Measurements from ENCODE around the gene CEP85. TPM values are rescaled to one million over a fixed set of nuclear protein-coding genes. Genes with fewer than 3 reads are reported as not detected.

The CEP85 gene
- total RNA-seq, 1 experiment from 2014 or later, result 37.2 TPM

DNA sequence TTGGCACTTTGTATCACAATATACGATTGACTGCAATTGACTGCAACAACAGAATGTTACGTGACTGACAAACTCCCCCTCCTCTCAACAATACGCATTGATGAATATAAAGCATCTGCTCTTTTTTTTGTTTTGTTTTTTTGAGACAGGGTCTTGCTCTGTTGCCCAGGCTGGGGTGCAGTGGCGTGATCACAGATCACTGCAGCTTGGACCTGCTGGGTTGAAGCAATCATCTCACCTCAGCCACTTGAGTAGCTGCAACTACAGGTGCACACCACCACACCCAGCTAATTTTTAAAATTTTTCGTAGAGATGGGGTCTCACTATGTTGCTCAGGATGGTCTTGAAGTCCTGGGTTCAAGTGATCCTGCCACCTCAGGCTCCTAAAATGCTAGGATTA is 21.3 kb upstream of the CEP85 start:
- H3K4me3 ChIP-seq (replicated peaks in 1 of 2; ENCODE audit: low read depth in 1 of 2, low read length in 2 of 2), result no peak overlapping the region
- no peaks in the 10 kb centered on the region for H3K36me3 ChIP-seq (ENCODE audit: control insufficient read depth in 1 of 2, insufficient read depth in 2 of 2, low read length in 2 of 2)
- intact Hi-C loops (cut with micrococcal nuclease), result no loop called here
- no peak for DNase-seq (ENCODE audit: low read depth, low spot score)
- H3K27me3 ChIP-seq (ENCODE audit: insufficient read depth, low read length), result no peaks in the 10 kb centered on the region
- TF ChIP-seq ZBTB33 (IDR thresholded peaks at IDR 0.05; ENCODE audit: extremely low read depth, insufficient replicate concordance, low read length) (no peak), SRF (IDR thresholded peaks at IDR 0.05; ENCODE audit: low read depth) (no peak)
- RAD21 ChIA-PET (ENCODE audit: low non-redundant PET in 1 of 2, low total read pairs in 2 of 2, uncharacterized antibody in 2 of 2, unreplicated experiment in 2 of 2), result no interaction called here
- BruUV-seq (replicated peaks), result no TSS peak
- no peaks in the 10 kb centered on the region for H3K79me2 ChIP-seq (ENCODE audit: insufficient read depth, low read length)
- no peak overlapping the region for H3K9ac ChIP-seq (ENCODE audit: low read length)
- H4K20me1 ChIP-seq (ENCODE audit: insufficient read depth), result no peaks in the 10 kb centered on the region
- H2AFZ ChIP-seq (ENCODE audit: low read depth, low read length, poor library complexity, severe bottlenecking), result no peak overlapping the region
- H3K4me1 ChIP-seq (ENCODE audit: control insufficient read depth in 1 of 2, insufficient read depth in 2 of 2, low read length in 2 of 2), result no peaks in the 10 kb centered on the region
- POLR2A ChIA-PET, result interaction anchor here (1.1 kb wide), 1 partner anchor 10 kb away, joined by 3 read pairs; no protein-coding TSS in a partner anchor
- CTCF ChIA-PET, result interaction anchor here (1.3 kb wide), 1 partner anchor 21 kb away, joined by 6 read pairs; the partner anchor contains the start of gene CEP85
- no peak overlapping the region for H3K27ac ChIP-seq (ENCODE audit: low read depth, low read length)
- no peak for ATAC-seq
- no peak overlapping the region for H3K4me2 ChIP-seq (ENCODE audit: low read length)
- H3K9me3 ChIP-seq (ENCODE audit: control insufficient read depth in 1 of 2, insufficient read depth in 1 of 2, low read depth in 1 of 2, low read length in 2 of 2), result no peaks in the 10 kb centered on the region
- no peaks in the 10 kb centered on the region for H3K9me2 ChIP-seq (ENCODE audit: insufficient read depth)

GRCh38 chr1:26213335-26213905 is 20.6 kb upstream of the CEP85 start:
- no peak for DNase-seq (ENCODE audit: low read depth, low spot score)
- TF ChIP-seq, protein P1, sequence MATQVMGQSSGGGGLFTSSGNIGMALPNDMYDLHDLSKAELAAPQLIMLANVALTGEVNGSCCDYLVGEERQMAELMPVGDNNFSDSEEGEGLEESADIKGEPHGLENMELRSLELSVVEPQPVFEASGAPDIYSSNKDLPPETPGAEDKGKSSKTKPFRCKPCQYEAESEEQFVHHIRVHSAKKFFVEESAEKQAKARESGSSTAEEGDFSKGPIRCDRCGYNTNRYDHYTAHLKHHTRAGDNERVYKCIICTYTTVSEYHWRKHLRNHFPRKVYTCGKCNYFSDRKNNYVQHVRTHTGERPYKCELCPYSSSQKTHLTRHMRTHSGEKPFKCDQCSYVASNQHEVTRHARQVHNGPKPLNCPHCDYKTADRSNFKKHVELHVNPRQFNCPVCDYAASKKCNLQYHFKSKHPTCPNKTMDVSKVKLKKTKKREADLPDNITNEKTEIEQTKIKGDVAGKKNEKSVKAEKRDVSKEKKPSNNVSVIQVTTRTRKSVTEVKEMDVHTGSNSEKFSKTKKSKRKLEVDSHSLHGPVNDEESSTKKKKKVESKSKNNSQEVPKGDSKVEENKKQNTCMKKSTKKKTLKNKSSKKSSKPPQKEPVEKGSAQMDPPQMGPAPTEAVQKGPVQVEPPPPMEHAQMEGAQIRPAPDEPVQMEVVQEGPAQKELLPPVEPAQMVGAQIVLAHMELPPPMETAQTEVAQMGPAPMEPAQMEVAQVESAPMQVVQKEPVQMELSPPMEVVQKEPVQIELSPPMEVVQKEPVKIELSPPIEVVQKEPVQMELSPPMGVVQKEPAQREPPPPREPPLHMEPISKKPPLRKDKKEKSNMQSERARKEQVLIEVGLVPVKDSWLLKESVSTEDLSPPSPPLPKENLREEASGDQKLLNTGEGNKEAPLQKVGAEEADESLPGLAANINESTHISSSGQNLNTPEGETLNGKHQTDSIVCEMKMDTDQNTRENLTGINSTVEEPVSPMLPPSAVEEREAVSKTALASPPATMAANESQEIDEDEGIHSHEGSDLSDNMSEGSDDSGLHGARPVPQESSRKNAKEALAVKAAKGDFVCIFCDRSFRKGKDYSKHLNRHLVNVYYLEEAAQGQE (IDR thresholded peaks at IDR 0.05; ENCODE audit: low read depth), result no peak
- TF ChIP-seq JUND (IDR thresholded peaks at IDR 0.05), result no peak
- no peak for TF ChIP-seq SRF (IDR thresholded peaks at IDR 0.05; ENCODE audit: low read depth)
- TF ChIP-seq SIN3A (IDR thresholded peaks at IDR 0.05; ENCODE audit: low read depth), result no peak
- no peak for TF ChIP-seq CBX3 (IDR thresholded peaks at IDR 0.05; ENCODE audit: low read depth)
- no peak for TF ChIP-seq FOSL1 (IDR thresholded peaks at IDR 0.05; ENCODE audit: low read depth)
- no peak for TF ChIP-seq ELF1 (IDR thresholded peaks at IDR 0.05; ENCODE audit: borderline replicate concordance, low read depth)
- no peak for TF ChIP-seq SP1 (IDR thresholded peaks at IDR 0.05; ENCODE audit: low read depth)
- no peak for TF ChIP-seq ZNF274 (IDR thresholded peaks at IDR 0.05; ENCODE audit: low read depth, low read length)
- TF ChIP-seq CEBPB (IDR thresholded peaks at IDR 0.05; ENCODE audit: low read depth), result no peak
- no peak for TF ChIP-seq ZFX (IDR thresholded peaks at IDR 0.05)
- TF ChIP-seq, protein P2, sequence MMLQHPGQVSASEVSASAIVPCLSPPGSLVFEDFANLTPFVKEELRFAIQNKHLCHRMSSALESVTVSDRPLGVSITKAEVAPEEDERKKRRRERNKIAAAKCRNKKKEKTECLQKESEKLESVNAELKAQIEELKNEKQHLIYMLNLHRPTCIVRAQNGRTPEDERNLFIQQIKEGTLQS (IDR thresholded peaks at IDR 0.05), result no peak

More at GRCh38 chr1:26213335-26213905, 20.6 kb upstream of the CEP85 start:
- RAD21 ChIA-PET (ENCODE audit: low non-redundant PET in 1 of 2, low total read pairs in 2 of 2, uncharacterized antibody in 2 of 2, unreplicated experiment in 2 of 2), result no interaction called here
- ATAC-seq, result no peak
- Histone ChIP-seq H3K79me2 (ENCODE audit: insufficient read depth, low read length) (no peaks in the 10 kb centered on the region), H3K9me3 (ENCODE audit: control insufficient read depth in 1 of 2, insufficient read depth in 1 of 2, low read depth in 1 of 2, low read length in 2 of 2) (no peaks in the 10 kb centered on the region), H3K27ac (ENCODE audit: low read depth, low read length) (no peak overlapping the region), H3K9me2 (ENCODE audit: insufficient read depth) (no peaks in the 10 kb centered on the region), H3K4me2 (ENCODE audit: low read length) (no peak overlapping the region), H3K9ac (ENCODE audit: low read length) (no peak overlapping the region), H3K36me3 (ENCODE audit: control insufficient read depth in 1 of 2, insufficient read depth in 2 of 2, low read length in 2 of 2) (no peaks in the 10 kb centered on the region), H2AFZ (ENCODE audit: low read depth, low read length, poor library complexity, severe bottlenecking) (no peak overlapping the region), H4K20me1 (ENCODE audit: insufficient read depth) (no peaks in the 10 kb centered on the region), H3K4me1 (ENCODE audit: control insufficient read depth in 1 of 2, insufficient read depth in 2 of 2, low read length in 2 of 2) (no peaks in the 10 kb centered on the region), H3K4me3 (replicated peaks in 1 of 2; ENCODE audit: low read depth in 1 of 2, low read length in 2 of 2) (no peak overlapping the region), H3K27me3 (ENCODE audit: insufficient read depth, low read length) (no peaks in the 10 kb centered on the region)
- BruUV-seq (replicated peaks), result no TSS peak
- POLR2A ChIA-PET, result no interaction called here
- CTCF ChIA-PET, result interaction anchor here (1.3 kb wide), 2 partner anchors 20 to 21 kb away, joined by 4 to 6 read pairs; partner anchors contain the start of gene CEP85
- intact Hi-C loops (cut with micrococcal nuclease), result no loop called here
